HepG2 (cell line): Measurements from ENCODE around the gene EPB41L1. TPM values are rescaled to one million over a fixed set of nuclear protein-coding genes. Genes with fewer than 3 reads are reported as not detected.

Experiments
- ADNP ChIP-seq: sonication (generic); formaldehyde crosslinking; IDR thresholded peaks from 2 replicates; pipeline ENCODE4 v1.4.0; 2020; ENCODE audit warnings: missing genetic modification reagents
- AHR ChIP-seq: IDR thresholded peaks from 2 replicates; pipeline ENCODE4 v1.6.1; 2018; ENCODE audit warnings: missing genetic modification reagents, missing compliant biosample characterization
- FIP1L1 ChIP-seq: fragments of 200-400 bp; formaldehyde crosslinking; IDR thresholded peaks from 2 replicates; pipeline ENCODE4 v1.6.1; 2018; ENCODE audit warnings: low read depth, mild to moderate bottlenecking, low read length, moderate library complexity, borderline replicate concordance; ENCODE audit not compliant: insufficient read depth
- GPN1 ChIP-seq: sonication (generic); formaldehyde crosslinking; IDR thresholded peaks from 2 replicates; pipeline ENCODE4 v1.5.1; 2020; ENCODE audit warnings: missing genetic modification reagents, borderline replicate concordance
- HDAC2 ChIP-seq: sonication (generic); formaldehyde crosslinking; IDR thresholded peaks from 2 replicates; pipeline ENCODE4 v1.4.0; 2020; ENCODE audit warnings: missing genetic modification reagents
- JUND ChIP-seq: sonication (generic); formaldehyde crosslinking; IDR thresholded peaks from 2 replicates; pipeline ENCODE4 v1.8.0; 2022; ENCODE audit warnings: mild to moderate bottlenecking, missing genetic modification reagents
- KAT7 ChIP-seq: IDR thresholded peaks from 2 replicates; pipeline ENCODE4 v1.6.1; 2018; ENCODE audit warnings: borderline replicate concordance, missing compliant biosample characterization
- KLF16 ChIP-seq, 2 experiments: sonication (generic) in 1 of 2; formaldehyde crosslinking in 1 of 2; IDR thresholded peaks; 2 replicates each; pipeline versions ENCODE4 v1.6.1 to v1.8.0; 2016 to 2023; ENCODE audit warnings: missing genetic modification reagents in 2 of 2, missing compliant biosample characterization in 1 of 2
- MAFK ChIP-seq, 2 experiments: IDR thresholded peaks in 1 of 2; conservative IDR thresholded peaks in 1 of 2; 2 replicates each; pipeline ENCODE4 v1.6.1; 2011; ENCODE audit warnings: improper control_type of control experiment in 2 of 2, low read length in 2 of 2
- NBN ChIP-seq: fragments of 450-650 bp; conservative IDR thresholded peaks from 2 replicates; pipeline ENCODE4 v1.6.1; 2017
- NFYC ChIP-seq: IDR thresholded peaks from 2 replicates; pipeline ENCODE4 v1.6.1; 2016; ENCODE audit warnings: missing genetic modification reagents, missing compliant biosample characterization
- PRPF4 ChIP-seq: fragments of 200-400 bp; formaldehyde crosslinking; IDR thresholded peaks from 2 replicates; pipeline ENCODE4 v1.6.1; 2016; ENCODE audit warnings: low read length, low read depth; ENCODE audit not compliant: poor library complexity, severe bottlenecking
- REST ChIP-seq, 2 experiments: IDR thresholded peaks; 2 replicates each; pipeline ENCODE4 v1.6.1; 2011 to 2012; ENCODE audit warnings: low read length in 2 of 2, borderline replicate concordance in 1 of 2, low read depth in 1 of 2, mild to moderate bottlenecking in 1 of 2, moderate library complexity in 1 of 2
- SMARCC2 ChIP-seq: fragments of 450-650 bp; IDR thresholded peaks from 2 replicates; pipeline ENCODE4 v1.6.1; 2017; ENCODE audit warnings: antibody characterized with exemption, mild to moderate bottlenecking
- SNRNP70 ChIP-seq: fragments of 200-400 bp; formaldehyde crosslinking; IDR thresholded peaks from 2 replicates; pipeline ENCODE4 v1.6.1; 2017; ENCODE audit warnings: mild to moderate bottlenecking, low read depth, low read length, moderate library complexity
- SP4 ChIP-seq: sonication (generic); formaldehyde crosslinking; IDR thresholded peaks from 2 replicates; pipeline ENCODE4 v1.8.1; 2023; ENCODE audit warnings: mild to moderate bottlenecking, missing genetic modification reagents
- THAP8 ChIP-seq: sonication (generic); formaldehyde crosslinking; IDR thresholded peaks from 2 replicates; pipeline ENCODE4 v1.5.1; 2020; ENCODE audit warnings: missing genetic modification reagents, mild to moderate bottlenecking, borderline replicate concordance
- TSC22D2 ChIP-seq: sonication (generic); formaldehyde crosslinking; IDR thresholded peaks from 2 replicates; pipeline ENCODE4 v1.5.1; 2020; ENCODE audit warnings: missing genetic modification reagents, mild to moderate bottlenecking, borderline replicate concordance
- U2AF2 ChIP-seq: fragments of 200-400 bp; formaldehyde crosslinking; IDR thresholded peaks from 2 replicates; pipeline ENCODE4 v1.6.1; 2017; ENCODE audit warnings: low read depth, mild to moderate bottlenecking, low read length
- ZBTB3 ChIP-seq: sonication (generic); formaldehyde crosslinking; IDR thresholded peaks from 2 replicates; pipeline ENCODE4 v1.4.0; 2020; ENCODE audit warnings: low read depth, mild to moderate bottlenecking, moderate library complexity, missing genetic modification reagents, borderline replicate concordance
- ZFY ChIP-seq: sonication (generic); formaldehyde crosslinking; IDR thresholded peaks from 2 replicates; pipeline ENCODE4 v1.4.0; 2020; ENCODE audit warnings: missing genetic modification reagents
- ZNF207 ChIP-seq: fragments of 450-650 bp; IDR thresholded peaks from 2 replicates; pipeline ENCODE4 v1.6.1; 2016; ENCODE audit warnings: antibody characterized with exemption, borderline replicate concordance
- ZNF331 ChIP-seq: sonication (generic); formaldehyde crosslinking; IDR thresholded peaks from 2 replicates; pipeline ENCODE4 v1.4.0; 2020; ENCODE audit warnings: missing genetic modification reagents
- ZNF614 ChIP-seq: IDR thresholded peaks from 2 replicates; pipeline ENCODE4 v1.6.1; 2018; ENCODE audit warnings: missing biosample characterization, missing genetic modification reagents, inconsistent platforms, borderline replicate concordance
- polyA plus RNA-seq, 8 experiments: library from polyadenylated mRNA; depleted of rRNA in 3 of 8; stranded (reverse) in 7 of 8; unstranded in 1 of 8; fragments of >200 nt; fragmentation: Illumina TruSeq in 4 of 8; extraction: Trizol in 4 of 8; gene quantifications; 2 replicates each; pipeline versions ENCODE4 v1.2.1 to v1.2.3, GENCODE V29; 2011 to 2016; ENCODE audit warnings: low read depth in 4 of 8, missing spikeins in 1 of 8, mixed read lengths in 1 of 8; ENCODE audit not compliant: insufficient read depth in 1 of 8
- total RNA-seq, 5 experiments: library from RNA; depleted of rRNA; stranded (reverse); fragments of >200 nt; fragmentation: Illumina TruSeq; extraction: Trizol; gene quantifications; 2 replicates each; pipeline ENCODE4 v1.2.3, GENCODE V29; 2016; ENCODE audit warnings: low read depth in 1 of 5
- TF ChIP-seq, protein P1 (sequence below): sonication (generic); formaldehyde crosslinking; IDR thresholded peaks from 2 replicates; pipeline ENCODE4 v1.4.0; 2020; ENCODE audit warnings: missing genetic modification reagents, borderline replicate concordance

Gene EPB41L1
- total and polyA plus RNA-seq, 2 of the 13 experiments (the other 11 are each of a cell fraction or from before 2014, with no cell fraction given), result 16.7 to 39.0 TPM

DNA sequence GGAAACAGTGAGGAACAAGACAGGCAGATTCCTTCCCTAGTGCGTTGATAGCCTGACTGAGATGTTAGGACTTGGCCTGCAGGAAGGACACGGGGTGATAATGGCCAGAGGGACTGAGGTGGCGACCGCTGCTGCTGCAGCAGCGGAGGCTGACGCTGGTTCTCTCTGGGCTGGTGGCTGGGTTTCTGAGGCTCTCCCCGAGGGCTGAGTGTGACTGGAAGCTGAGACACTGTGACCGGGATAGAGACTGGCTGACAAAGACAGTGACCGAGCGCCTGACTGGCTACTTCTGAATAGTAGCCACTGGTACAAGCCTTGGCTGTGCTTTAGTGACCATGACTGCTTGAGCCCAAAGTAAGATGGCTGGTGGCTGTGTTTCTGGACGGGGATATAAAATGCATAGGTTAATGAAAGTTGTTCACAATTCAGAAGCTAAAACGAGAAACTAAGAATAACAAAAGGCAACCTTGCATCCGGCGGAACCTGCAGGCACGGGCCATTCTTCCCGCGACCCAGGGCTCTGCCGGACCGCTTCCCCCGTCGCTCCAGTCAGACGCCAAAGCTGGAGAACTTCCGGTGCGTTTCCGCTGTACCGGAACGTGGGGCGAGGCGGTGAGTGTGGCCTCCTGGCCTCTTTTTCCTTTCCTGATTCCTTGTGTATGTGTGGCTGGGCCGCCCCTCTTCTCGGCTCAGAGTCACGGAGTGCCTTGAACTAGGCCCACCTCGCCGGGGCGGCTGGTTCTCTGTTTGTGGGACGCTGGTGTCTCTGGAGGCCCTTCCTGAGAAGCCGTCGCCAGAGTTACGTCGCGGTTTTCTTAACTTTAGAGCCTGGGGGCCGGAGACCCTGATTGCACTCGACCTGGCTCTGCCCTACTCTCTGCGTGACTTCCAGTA lies 81.6 kb downstream of the EPB41L1 start, which contains the start of gene AAR2 (continued):
- TF ChIP-seq JUND (CRISPR knock-in tag), result peak; percentile 68; the same call in 1 of the 2 replicates
- TF ChIP-seq NFYC (CRISPR knock-in tag), result peak; percentile 76
- TF ChIP-seq ZFY (CRISPR knock-in tag), result peak; percentile 99
- TF ChIP-seq, protein P1, sequence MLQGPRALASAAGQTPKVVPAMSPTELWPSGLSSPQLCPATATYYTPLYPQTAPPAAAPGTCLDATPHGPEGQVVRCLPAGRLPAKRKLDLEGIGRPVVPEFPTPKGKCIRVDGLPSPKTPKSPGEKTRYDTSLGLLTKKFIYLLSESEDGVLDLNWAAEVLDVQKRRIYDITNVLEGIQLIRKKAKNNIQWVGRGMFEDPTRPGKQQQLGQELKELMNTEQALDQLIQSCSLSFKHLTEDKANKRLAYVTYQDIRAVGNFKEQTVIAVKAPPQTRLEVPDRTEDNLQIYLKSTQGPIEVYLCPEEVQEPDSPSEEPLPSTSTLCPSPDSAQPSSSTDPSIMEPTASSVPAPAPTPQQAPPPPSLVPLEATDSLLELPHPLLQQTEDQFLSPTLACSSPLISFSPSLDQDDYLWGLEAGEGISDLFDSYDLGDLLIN (CRISPR knock-in tag), result no peak
- TF ChIP-seq KLF16 (CRISPR knock-in tag; IDR thresholded peaks at IDR 0.05), result peak; percentile 19 to 100; a peak in 2 of 4 replicates
- peak; percentile 100 for TF ChIP-seq HDAC2 (CRISPR knock-in tag)
- TF ChIP-seq ADNP (CRISPR knock-in tag), result no peak
- TF ChIP-seq AHR (CRISPR knock-in tag), result peak; percentile 95; the same call in 1 of the 2 replicates
- peak; percentile 98 for TF ChIP-seq ZNF331 (CRISPR knock-in tag)
- TF ChIP-seq SNRNP70, result no peak
- TF ChIP-seq KAT7 (CRISPR knock-in tag), result peak; percentile 100
- no peak; the same call in 1 of the 2 replicates for TF ChIP-seq THAP8 (CRISPR knock-in tag)
- TF ChIP-seq NBN, result no peak
- TF ChIP-seq SP4 (CRISPR knock-in tag), result peak; percentile 94
- no peak for TF ChIP-seq FIP1L1
- TF ChIP-seq ZBTB3 (CRISPR knock-in tag), result peak; percentile 94; the same call in 1 of the 2 replicates
- TF ChIP-seq SMARCC2, result no peak
- peak; percentile 49; the same call in 1 of the 2 replicates for TF ChIP-seq GPN1 (CRISPR knock-in tag)
- peak; percentile 88 for TF ChIP-seq PRPF4
- 0 out of 2 replicates have a peak, but pooled peaks have one; percentile 88 for TF ChIP-seq U2AF2
- TF ChIP-seq ZNF207, result no peak
- no peak for TF ChIP-seq MAFK (conservative IDR thresholded peaks at IDR 0.05 in 1 of 2, IDR thresholded peaks at IDR 0.05 in 1 of 2; ENCODE audit: low read length in 2 of 2)
- TF ChIP-seq REST (IDR thresholded peaks at IDR 0.05; ENCODE audit: borderline replicate concordance in 1 of 2, low read depth in 1 of 2, low read length in 2 of 2), result peak in 1 of 2 experiments; percentile 84; a peak in 2 of 4 replicates
- TF ChIP-seq TSC22D2 (CRISPR knock-in tag), result peak; percentile 87; the same call in 1 of the 2 replicates
- peak; percentile 98 for TF ChIP-seq ZNF614
